HG03442 (cell line): ENCODE measurements around the gene ZFX.

Experiments
- ATAC-seq: cut with Tn5 transposase; IDR thresholded peaks from one replicate; pipeline ENCODE4 v1.9.1; 2021; ENCODE audit warnings: mild to moderate bottlenecking, moderate library complexity; ENCODE audit not compliant: unreplicated experiment

The ZFX gene

DNA sequence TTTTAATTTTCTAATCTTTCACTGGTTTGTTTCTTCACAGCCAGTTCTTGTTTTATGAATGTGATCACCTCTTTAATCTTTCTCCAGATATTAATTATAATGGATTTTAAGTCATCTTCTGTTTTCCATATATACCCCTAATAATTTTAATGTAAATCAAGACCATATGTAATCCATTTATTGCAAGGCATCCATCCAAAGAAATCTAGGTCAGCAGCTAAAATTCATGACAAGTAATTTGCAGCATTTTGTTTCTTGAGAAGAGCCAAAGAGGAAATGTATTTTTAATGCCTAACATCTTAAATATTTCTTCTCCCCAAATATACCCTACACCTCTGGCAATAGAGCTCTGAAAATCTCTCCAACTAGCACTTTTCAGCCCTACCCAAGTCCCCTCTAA, 83.3 kb downstream of the ZFX start:
- no peak for ATAC-seq

DNA sequence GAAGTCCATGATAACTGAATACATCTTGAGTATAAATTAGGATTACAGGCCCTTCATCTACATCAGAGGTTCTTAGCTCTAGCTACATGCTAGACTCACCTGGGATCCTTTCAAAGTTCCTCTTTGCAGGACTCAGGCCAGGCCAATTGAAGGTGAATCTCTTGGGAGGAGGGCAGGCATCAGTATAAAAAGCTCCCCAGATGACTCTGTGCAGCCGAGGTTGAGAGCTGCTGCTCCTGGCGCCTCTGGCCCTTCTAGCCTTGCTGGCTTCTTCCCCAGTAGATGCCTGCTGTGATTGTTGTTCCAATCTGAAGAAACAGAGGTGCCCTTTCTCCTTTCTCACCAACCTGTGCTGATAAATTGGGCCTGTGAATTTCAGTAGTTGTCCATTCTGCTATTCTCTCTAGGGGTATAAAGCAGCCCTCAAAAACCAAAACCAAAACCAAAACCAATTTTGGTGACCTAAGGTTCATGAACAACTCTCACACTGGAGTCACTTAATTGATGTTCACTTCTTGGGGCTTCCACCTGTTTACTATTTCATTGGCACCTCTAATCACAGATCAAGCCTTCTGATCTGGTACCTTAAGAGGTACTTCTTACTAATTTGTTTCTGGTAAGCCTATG, 85.7 kb downstream of the ZFX start:
- ATAC-seq, result peak; percentile 46

DNA sequence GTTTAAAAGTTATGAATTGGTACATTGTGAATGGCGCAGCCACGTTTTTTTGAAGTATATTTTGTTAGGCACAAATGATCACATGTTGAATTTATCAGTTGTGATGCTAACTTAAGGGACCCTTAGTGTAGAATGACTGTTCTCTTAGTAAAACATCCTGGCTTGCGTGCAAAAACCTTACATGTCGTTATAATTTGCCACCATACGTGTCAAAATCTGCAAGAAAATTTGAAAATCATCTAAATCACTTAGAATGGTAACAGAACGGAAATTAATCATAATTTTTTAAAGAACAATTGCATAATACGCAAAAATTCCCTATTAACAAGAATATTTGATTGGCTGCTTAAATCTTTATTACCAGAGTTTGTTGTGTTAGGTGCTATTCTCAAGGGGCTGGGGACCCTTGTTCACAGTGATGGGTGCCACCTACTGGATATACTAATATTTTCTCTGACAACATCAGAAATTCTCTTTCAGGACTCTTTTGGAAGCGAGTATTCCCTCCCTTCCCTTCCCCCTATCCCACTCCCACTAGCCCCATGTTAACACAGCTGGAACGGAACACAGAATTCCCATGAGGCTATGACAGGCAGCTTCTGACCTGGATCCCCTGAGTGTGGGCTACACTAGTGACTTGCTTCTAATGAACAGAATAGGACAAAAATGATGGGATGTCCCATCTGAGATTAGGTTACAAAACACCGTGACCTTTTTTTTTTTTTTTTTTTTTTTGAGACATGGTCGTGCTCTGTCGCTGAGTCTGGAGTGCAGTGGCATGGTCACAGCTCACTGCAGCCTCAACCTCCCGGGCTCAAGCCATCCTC, 92.5 kb downstream of the ZFX start:
- peak; percentile 15 for ATAC-seq

DNA sequence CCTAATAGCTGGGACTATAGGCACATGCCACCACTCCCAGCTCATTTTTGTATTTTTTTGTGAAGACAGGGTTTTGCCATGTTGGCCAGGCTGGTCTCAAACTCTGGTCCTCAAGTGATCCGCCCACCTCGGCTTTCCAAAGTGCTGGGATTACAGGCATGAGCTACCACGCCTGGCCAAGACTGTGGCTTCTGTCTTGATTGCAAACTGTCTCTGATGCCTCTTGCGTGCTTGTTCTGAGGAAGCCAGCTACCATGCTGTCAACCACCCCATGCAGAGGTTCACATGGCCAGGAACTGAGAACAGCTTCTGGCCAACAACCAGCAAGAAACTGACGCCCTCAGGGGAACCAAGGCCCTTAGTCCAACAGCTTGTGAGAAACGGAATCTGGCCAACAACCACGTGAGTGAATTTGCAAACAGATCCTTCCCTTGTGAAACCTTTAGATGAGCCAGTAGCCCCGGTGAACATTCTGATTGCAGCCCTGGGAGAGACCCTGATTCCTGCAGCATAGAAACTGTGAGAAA, 93.2 kb downstream of the ZFX start:
- peak; percentile 88 for ATAC-seq

DNA sequence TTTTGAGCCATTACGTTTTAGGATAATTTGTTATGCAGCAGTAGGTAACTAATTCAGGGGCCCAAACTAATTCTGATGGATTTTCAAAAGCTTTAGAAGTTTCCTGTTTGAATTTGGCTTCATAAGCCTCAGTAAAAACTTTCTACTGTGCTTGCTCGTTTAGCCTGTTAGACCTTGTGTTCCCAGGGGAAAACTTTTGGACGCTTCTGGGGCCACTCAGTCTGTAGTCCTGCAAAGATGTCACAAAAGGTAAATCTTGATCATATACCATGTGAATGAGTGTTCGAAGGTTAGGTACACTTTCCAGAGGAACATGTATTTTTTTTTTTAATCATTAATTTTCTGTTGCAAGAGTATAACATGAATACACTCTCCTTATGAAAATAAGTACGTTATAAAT, 93.7 kb downstream of the ZFX start:
- ATAC-seq, result peak; percentile 21

DNA sequence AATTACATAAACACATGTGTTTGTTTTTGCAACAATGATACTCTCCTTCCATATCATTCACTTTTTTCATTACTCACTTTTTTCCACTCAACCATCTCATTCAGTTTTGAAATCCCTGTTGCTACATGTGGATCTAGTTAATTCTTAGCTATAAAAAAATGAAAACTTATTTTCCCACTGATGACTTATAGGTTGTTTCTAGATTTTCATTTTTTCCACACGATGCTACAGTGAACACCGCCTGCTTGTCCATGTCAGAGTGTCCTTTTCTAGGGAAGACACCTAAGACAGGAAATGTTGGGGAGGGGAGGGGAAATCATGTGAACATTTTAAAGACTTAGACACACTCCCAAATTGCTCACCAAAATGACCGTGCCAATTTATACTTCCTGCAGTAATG, 94.2 kb downstream of the ZFX start:
- ATAC-seq, result no peak

DNA sequence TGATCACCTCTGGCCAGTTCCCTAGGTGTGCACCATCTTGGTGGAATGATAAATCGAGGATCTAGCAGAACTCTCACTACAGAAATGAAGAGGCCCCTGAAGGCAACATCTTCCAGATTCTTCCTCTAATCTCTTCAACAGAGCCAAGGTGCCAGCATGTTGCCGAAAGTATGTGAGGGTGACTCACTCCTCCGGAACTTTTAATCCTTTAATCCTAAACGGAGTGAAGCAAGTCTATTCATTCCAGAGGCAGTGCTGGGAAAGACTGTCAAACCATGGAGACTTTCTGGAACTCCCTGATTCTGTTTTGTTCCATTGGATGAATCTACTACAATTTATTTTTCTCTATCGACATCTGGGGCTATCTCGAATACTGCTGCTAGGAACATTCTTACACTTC, 95.7 kb downstream of the ZFX start:
- ATAC-seq, result no peak

DNA sequence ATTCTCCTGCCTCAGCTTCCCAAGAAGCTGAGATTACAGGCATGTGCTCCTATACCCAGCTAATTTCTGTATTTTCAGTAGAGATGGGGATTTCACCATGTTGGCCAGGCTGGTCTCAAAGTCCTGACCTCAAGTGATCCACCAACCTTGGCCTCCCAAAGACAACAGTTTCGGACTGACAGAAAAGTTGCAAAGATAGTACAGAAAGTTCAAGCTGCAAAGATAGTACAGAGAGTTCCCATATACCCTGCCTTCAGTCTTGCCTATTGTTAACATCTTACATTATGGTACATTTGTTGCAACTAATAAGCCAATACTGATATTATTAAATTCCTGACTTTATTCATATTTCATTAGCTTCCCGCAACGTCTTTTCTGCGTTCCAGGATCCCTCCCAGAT, 98.5 kb downstream of the ZFX start:
- ATAC-seq, result no peak

DNA sequence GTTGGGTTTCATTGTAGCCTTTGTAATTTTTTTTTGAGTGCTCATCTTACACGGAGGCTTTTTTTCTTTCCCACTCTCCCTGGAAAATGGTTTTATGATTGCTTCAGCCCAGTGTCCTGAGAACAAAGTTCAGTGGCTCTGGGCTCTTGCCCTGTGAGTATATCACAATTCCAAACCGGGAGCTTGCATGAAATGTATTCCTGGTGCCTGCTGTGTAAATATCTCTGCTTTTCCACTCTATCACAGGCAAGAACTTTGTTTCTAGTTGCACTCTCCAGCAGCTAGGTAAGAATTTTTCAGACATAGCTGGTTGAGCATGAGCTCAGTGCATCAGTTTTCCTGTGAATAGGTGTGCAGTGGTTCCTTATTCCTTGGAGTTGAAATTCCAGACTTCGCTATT, 103.5 kb downstream of the ZFX start:
- no peak for ATAC-seq

DNA sequence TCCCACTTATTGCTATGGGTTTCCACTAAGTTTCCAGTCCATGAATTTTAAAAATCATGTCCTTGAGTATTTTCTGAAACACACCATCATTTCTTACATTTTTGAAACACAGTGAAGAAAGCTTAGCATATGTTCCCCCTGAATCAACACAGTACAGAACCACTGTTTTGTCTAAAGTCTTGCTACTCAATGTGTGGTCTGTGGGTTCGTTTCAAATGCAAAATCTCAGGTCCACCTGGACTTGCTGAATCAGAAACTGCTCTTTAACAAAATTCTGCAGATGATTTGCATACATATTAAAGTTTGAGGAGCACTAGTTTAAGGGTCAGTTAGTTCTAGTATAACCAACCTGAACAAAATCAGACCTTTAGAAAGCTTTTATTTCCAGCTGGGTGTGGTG, 103.9 kb downstream of the ZFX start:
- ATAC-seq, result no peak

DNA sequence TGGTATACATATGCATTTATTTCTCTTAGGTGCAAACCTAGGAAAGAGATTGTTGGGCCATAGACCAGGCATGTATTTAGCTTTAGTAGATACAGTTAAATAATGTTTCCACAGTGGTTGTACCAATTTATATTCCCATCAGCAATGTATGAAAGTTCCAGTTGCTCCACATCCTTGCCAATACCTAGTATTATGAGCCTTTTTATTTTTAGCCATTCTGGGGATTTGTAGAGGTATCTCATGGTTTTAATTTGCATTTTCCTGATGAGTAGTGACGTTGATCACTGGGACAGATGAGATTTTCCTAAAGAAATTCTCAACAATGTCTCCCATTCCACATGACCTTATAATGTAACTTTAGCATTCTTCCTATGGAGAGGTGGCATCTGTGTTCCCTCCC, 107.5 kb downstream of the ZFX start:
- no peak for ATAC-seq

DNA sequence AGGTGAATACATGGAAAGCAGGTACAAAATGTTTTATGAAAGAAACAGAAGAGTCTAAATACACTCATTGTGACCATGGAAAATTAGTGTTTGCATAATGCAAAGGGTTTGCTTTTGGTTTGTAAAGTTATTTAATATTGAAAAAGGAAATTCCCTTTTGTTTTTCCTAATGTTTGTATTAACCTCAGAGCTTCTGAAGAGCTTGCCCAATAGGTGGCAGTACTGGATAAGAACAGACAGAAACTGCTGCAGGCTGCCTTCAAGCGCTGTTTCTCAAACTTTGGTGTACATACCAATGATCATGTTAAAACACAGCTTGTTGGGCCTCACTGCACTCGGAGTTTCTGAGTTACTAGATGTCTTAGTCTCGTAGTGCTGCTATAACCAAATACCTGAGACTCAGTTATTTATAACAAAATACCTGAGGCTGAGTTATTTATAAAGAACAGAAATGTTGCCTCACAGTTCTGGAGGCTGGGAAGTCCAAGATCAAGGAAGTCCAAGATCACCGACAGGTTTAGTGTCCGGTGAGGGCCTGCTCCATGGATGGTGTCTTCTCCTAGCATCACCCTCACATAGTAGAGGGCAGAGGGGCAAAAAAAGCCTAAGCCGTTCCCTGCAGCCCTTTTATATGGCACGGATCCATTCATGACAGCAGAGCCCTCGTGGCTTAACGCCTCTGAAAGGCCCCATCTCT, 110.2 kb downstream of the ZFX start:
- ATAC-seq, result no peak

DNA sequence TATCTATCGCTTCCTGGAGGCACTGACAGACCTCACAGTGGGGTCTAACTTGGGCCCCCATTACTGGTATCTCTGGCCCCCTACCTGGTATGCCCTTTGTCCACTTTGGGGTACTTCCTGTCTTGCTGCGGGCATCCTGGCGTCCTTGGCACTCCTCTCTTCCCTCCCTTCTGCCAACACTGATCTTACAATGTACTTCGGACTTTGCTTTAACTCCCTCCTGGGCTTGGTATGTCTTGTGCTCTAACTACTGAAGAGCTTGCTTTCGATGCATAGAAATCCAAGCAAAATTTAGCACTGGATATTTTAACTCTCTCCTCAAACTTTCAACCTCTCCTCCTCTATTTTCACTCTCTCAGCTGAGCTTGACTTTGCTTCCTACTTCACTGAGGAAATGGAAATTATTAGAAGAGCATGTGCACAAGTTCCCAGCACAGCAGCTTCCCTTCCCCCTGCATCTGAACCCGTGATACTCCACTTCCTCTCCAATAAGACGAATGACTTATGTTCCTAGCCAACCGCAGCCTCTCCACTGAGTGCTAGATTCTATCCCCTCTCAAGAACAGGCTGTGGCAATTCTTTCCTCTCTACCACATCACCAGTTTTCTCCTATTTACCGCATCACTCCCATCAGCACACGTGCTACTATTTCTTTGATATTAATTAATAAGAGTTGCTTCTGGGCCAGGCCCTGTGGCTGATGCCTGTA, 111.5 kb downstream of the ZFX start:
- ATAC-seq, result no peak

DNA sequence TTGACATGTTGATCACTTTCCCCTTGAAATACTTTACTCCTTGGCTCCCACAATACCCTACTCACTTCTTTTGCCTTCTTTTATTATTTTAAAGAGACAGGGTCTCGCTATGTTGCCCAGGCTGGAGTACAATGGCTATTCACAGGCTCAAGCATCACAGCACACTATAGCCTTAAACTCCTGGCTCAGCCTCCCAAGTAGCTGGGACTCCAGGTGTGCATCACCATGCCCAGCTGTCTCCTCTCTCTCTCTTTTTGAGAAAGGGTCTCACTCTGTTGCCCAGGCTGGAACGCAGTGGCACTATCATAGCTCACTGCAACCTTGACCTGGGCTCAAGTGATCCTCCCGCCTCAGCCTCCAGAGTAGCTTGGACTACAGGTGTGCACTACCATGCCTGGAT, 112.8 kb downstream of the ZFX start:
- ATAC-seq, result no peak

DNA sequence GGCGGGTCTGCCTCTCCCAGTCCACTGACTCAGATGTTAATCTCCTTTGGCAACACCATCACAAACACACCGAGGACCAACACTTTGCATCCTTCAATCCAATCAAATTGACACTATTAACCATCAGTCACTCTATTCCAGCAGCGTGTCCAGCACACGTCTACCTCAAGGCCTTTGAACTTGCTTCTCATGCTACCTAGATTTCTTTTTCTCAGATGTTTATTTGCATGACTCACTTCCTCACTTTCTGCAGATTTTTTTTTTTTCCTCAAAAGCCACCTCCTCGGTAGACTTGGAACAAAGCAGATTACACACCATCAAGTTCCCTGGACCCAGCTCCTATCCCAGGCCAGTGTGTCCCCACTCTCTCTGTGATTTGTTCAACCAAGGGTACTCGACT, 114.9 kb downstream of the ZFX start:
- ATAC-seq, result no peak
